Trophoblast cell (in vitro differentiated cells and primary cell): ENCODE data around the gene ZBED1.
"Not testable (repeated sequence)": the region's sequence is repeated elsewhere in the genome, so short reads cannot be mapped to it uniquely, and the experiment has no call there.

ENCODE experiments used
- DNase-seq, 2 donors: peaks; one replicate each; pipeline ENCODE4 v3.0.0-alpha.2; 2016
- H2AFZ ChIP-seq: 2 replicates; pipeline ENCODE4 v1.6.1; 2013; ENCODE audit warnings: low read length, moderate library complexity, mild to moderate bottlenecking; ENCODE audit not compliant: insufficient read depth, poor library complexity
- H2AK5ac ChIP-seq: 2 replicates; pipeline ENCODE4 v1.6.1; 2013; ENCODE audit warnings: mild to moderate bottlenecking, low read length
- H2BK120ac ChIP-seq: 2 replicates; pipeline ENCODE4 v1.6.1; 2013; ENCODE audit warnings: low read length, mild to moderate bottlenecking, moderate library complexity; ENCODE audit not compliant: insufficient read depth, poor library complexity
- H2BK12ac ChIP-seq: 2 replicates; pipeline ENCODE4 v1.6.1; 2013; ENCODE audit warnings: mild to moderate bottlenecking, low read length, moderate library complexity
- H2BK5ac ChIP-seq: 2 replicates; pipeline ENCODE4 v1.6.1; 2013; ENCODE audit warnings: low read length, low read depth, moderate library complexity, mild to moderate bottlenecking; ENCODE audit not compliant: poor library complexity
- H3K14ac ChIP-seq: 2 replicates; pipeline ENCODE4 v1.6.1; 2013; ENCODE audit warnings: mild to moderate bottlenecking, low read length
- H3K18ac ChIP-seq: 2 replicates; pipeline ENCODE4 v1.6.1; 2013; ENCODE audit warnings: mild to moderate bottlenecking, low read length
- H3K23ac ChIP-seq: 2 replicates; pipeline ENCODE4 v1.6.1; 2013; ENCODE audit warnings: low read length
- H3K27ac ChIP-seq: 2 replicates; pipeline ENCODE4 v1.5.1; 2013; ENCODE audit warnings: low read depth, mild to moderate bottlenecking, inconsistent platforms, low read length, moderate library complexity
- H3K27me3 ChIP-seq: 2 replicates; pipeline ENCODE4 v1.6.1; 2013; ENCODE audit warnings: inconsistent platforms, mild to moderate bottlenecking, low read length, moderate library complexity; ENCODE audit not compliant: insufficient read depth
- H3K36me3 ChIP-seq, 2 experiments: 1 replicate in 1 of 2; 2 replicates in 1 of 2; pipeline ENCODE4 v1.6.1; 2013; ENCODE audit warnings: low read length in 2 of 2, mild to moderate bottlenecking in 2 of 2, moderate library complexity in 1 of 2; ENCODE audit not compliant: insufficient read depth in 2 of 2, control insufficient read depth in 1 of 2
- H3K4ac ChIP-seq: 2 replicates; pipeline ENCODE4 v1.6.1; 2013; ENCODE audit warnings: low read depth, mild to moderate bottlenecking, low read length, moderate library complexity
- H3K4me1 ChIP-seq, 2 experiments: 1 replicate in 1 of 2; 2 replicates in 1 of 2; pipeline ENCODE4 v1.6.1; 2013; ENCODE audit warnings: low read length in 2 of 2, mild to moderate bottlenecking in 2 of 2, moderate library complexity in 1 of 2; ENCODE audit not compliant: insufficient read depth in 2 of 2, control insufficient read depth in 1 of 2
- H3K4me2 ChIP-seq: 2 replicates; pipeline ENCODE4 v1.6.1; 2013; ENCODE audit warnings: inconsistent platforms, mild to moderate bottlenecking, low read length, moderate library complexity
- H3K4me3 ChIP-seq: 2 replicates; pipeline ENCODE4 v1.5.1; 2013; ENCODE audit warnings: mild to moderate bottlenecking, low read depth, low read length, inconsistent platforms
- H3K79me1 ChIP-seq: one replicate; pipeline ENCODE4 v1.6.1; 2013; ENCODE audit warnings: low read length
- H3K79me2 ChIP-seq: 2 replicates; pipeline ENCODE4 v1.6.1; 2013; ENCODE audit warnings: low read length, mild to moderate bottlenecking; ENCODE audit not compliant: control insufficient read depth, insufficient read depth, poor library complexity
- H3K9ac ChIP-seq: 2 replicates; pipeline ENCODE4 v1.6.1; 2013; ENCODE audit warnings: mild to moderate bottlenecking, low read length
- H3K9me3 ChIP-seq: 2 replicates; pipeline ENCODE4 v1.6.1; 2013; ENCODE audit warnings: low read depth, mild to moderate bottlenecking, control low read depth, inconsistent platforms, low read length; ENCODE audit not compliant: insufficient read depth
- H4K12ac ChIP-seq: 2 replicates; pipeline ENCODE4 v1.6.1; 2013; ENCODE audit warnings: low read depth, mild to moderate bottlenecking, low read length, moderate library complexity
- H4K8ac ChIP-seq: 2 replicates; pipeline ENCODE4 v1.6.1; 2013; ENCODE audit warnings: low read depth, mild to moderate bottlenecking, low read length, moderate library complexity
- H4K91ac ChIP-seq: one replicate; pipeline ENCODE4 v1.6.1; 2013; ENCODE audit warnings: low read depth, mild to moderate bottlenecking, low read length, moderate library complexity
- WGBS: extraction: QIAGEN DNeasy Blood & Tissue Kit; methylation state at CpG from one replicate; pipeline ENCODE4 v1.1.7; 2013; ENCODE audit warnings: missing lambda C conversion rate; ENCODE audit not compliant: insufficient read length, insufficient coverage; ENCODE audit errors: extremely low coverage; 5-methylcytosine and 5-hydroxymethylcytosine counted together

The ZBED1 gene

DNA sequence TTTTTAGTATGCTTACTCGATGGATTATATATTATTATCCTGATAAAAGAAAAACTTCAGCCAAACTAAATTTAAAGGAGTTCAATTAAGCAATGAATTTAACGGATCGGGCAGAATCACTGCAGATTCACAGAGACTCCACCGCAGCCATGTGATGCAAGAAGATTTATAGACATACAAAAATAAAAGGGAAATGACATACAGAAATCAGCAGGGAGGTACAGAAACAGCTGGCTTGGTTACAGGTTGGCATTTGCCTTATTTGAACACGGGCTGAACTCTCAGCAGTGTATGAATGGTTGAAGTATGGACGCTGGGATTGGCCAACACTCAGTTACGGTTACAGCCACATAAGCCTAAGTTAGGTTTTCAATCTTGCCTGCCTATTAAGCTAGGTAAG, 35.4 kb upstream of the ZBED1 start:
- no peak for DNase-seq

DNA sequence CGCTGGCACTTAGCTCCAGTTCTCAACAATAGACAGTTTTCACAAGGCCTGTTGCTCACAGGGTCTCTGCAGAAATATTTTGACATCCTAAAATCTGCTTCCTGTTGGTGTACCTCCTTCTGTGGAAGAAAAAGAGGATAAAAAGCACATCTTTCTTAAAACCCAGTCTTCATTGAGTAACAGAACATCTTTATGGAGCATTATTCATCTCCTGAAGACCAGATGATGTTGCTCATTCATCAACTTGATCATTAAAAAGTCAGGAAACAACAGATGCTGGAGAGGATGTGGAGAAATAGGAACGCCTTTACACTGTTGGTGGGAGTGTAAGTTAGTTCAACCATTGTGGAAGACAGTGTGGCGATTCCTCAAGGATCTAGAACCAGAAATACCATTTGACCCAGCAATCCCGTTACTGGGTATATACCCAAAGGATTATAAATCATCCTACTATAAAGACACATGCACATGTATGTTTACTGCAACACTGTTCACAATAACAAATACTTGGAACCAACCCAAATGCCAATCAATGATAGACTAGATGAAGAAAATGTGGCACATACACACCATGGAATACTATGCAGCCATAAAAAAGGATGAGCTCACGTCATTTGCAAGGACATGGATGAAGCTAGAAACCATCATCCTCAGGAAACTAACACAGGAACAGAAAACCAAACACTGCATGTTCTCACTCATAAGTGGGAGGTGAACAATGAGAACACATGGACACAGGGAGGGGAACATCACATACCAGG, 33.7 kb upstream of the ZBED1 start:
- H4K91ac ChIP-seq, H3K9me3 ChIP-seq, H3K14ac ChIP-seq, H3K23ac ChIP-seq, H3K27me3 ChIP-seq, H3K79me2 ChIP-seq, H3K4ac ChIP-seq, H2BK5ac ChIP-seq, H2BK12ac ChIP-seq, H3K4me1 ChIP-seq, H3K4me3 ChIP-seq, H2AK5ac ChIP-seq, H3K27ac ChIP-seq, H2BK120ac ChIP-seq, H3K36me3 ChIP-seq, DNase-seq, H2AFZ ChIP-seq, H3K79me1 ChIP-seq, H3K9ac ChIP-seq, H4K12ac ChIP-seq, H4K8ac ChIP-seq, H3K4me2 ChIP-seq, H3K18ac ChIP-seq: not testable (repeated sequence)
- no CpG with 5 or more reads among the region's 5 CpGs for WGBS

More for the DNA sequence above, 35.4 kb upstream of the ZBED1 start:
- Histone ChIP-seq H3K4ac (no peak overlapping the region), H3K23ac (no peak overlapping the region), H3K9ac (no peak overlapping the region), H3K27me3 (no peaks in the 10 kb centered on the region), H3K4me2 (no peak overlapping the region), H2AK5ac (no peak overlapping the region), H3K36me3 (no peaks in the 10 kb centered on the region), H3K79me1 (no peaks in the 10 kb centered on the region), H3K27ac (no peak overlapping the region), H3K14ac (no peak overlapping the region), H3K79me2 (no peaks in the 10 kb centered on the region), H3K4me3 (no peak overlapping the region), H2BK12ac (no peak overlapping the region), H3K18ac (no peak overlapping the region), H2BK5ac (no peak overlapping the region), H4K91ac (no peak overlapping the region), H2AFZ (no peak overlapping the region), H3K4me1 (no peaks in the 10 kb centered on the region), H4K12ac (no peak overlapping the region), H2BK120ac (no peak overlapping the region), H3K9me3 (no peaks in the 10 kb centered on the region), H4K8ac (no peak overlapping the region)
- WGBS = no CpG with 5 or more reads among the region's 7 CpGs

DNA sequence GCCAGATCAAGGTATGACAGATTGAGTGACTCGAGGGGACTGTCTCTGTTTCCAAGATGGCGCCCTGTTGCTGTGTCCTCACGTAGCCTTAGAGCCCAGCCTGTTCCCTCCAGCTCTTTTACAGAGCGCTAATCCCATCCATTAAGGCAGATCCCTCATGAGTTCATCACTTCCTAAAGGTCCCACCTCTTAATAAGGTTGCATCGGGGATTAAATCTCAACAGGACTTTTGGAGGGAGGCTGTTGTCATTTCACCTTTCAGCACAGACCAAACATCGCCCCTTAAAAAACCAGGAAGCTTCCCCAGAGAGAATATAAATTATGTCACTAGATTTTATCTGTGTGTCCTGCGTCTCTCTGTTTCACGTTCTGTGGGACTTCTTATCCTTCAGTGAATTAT, 32.6 kb upstream of the ZBED1 start:
- H3K27ac ChIP-seq = no peak overlapping the region
- no peak overlapping the region for H4K12ac ChIP-seq
- no peak overlapping the region for H2BK120ac ChIP-seq
- no peak overlapping the region for H2AK5ac ChIP-seq
- H3K14ac ChIP-seq = no peak overlapping the region
- H3K9ac ChIP-seq = no peak overlapping the region
- no peak overlapping the region for H2BK12ac ChIP-seq
- H3K18ac ChIP-seq = no peak overlapping the region
- H4K8ac ChIP-seq = no peak overlapping the region
- H2BK5ac ChIP-seq = no peak overlapping the region
- H3K9me3 ChIP-seq = no peaks in the 10 kb centered on the region
- no peaks in the 10 kb centered on the region for H3K36me3 ChIP-seq
- H3K79me1 ChIP-seq = no peaks in the 10 kb centered on the region
- no peak overlapping the region for H3K4me3 ChIP-seq
- no peak for DNase-seq
- no peak overlapping the region for H2AFZ ChIP-seq
- WGBS = no CpG with 5 or more reads among the region's 8 CpGs
- H3K4ac ChIP-seq = no peak overlapping the region
- no peak overlapping the region for H4K91ac ChIP-seq
- no peaks in the 10 kb centered on the region for H3K4me1 ChIP-seq
- no peak overlapping the region for H3K4me2 ChIP-seq
- H3K79me2 ChIP-seq = no peaks in the 10 kb centered on the region
- no peak overlapping the region for H3K23ac ChIP-seq
- H3K27me3 ChIP-seq = no peaks in the 10 kb centered on the region

DNA sequence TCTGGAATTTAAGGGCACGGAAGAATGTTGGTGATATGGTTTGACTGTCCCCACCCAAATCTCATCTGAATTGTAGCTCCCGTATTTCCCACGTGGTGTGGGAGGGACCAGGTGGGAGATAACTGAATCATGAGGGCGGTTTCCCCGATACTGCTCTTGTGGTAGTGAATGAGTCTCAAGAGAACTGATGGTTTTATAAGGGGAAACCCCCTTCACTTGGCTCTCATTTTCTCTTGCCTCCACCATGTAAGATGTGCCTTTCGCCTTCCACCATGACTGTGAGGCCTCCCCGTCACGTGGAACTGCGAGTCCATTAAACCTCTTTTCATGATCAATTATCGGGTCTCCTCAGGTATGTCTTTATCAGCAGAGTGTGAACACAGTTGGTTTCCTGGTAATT, 25.6 kb upstream of the ZBED1 start:
- Histone ChIP-seq H3K79me2 (no peaks in the 10 kb centered on the region), H3K27ac (no peak overlapping the region), H3K36me3 (no peaks in the 10 kb centered on the region), H3K9ac (no peak overlapping the region), H2AK5ac (no peak overlapping the region), H3K23ac (no peak overlapping the region), H3K4me2 (no peak overlapping the region), H3K9me3 (no peaks in the 10 kb centered on the region), H2BK5ac (no peak overlapping the region), H3K14ac (no peak overlapping the region), H3K27me3 (no peaks in the 10 kb centered on the region), H3K4me1 (no peaks in the 10 kb centered on the region), H2AFZ (no peak overlapping the region), H4K12ac (no peak overlapping the region), H2BK120ac (no peak overlapping the region), H3K4me3 (no peak overlapping the region), H3K4ac (no peak overlapping the region), H3K18ac (no peak overlapping the region), H2BK12ac (no peak overlapping the region), H4K8ac (no peak overlapping the region), H4K91ac (no peak overlapping the region), H3K79me1 (no peaks in the 10 kb centered on the region)
- WGBS = no CpG with 5 or more reads among the region's 10 CpGs
- no peak for DNase-seq
